Astrocyte of the cerebellum (primary cell): ENCODE measurements around the gene TUBGCP4.

Experiments
- DNase-seq: peaks from one replicate; pipeline ENCODE4 v3.0.0-alpha.2; 2011; ENCODE audit warnings: low read depth
- H3K4me3 ChIP-seq: 2 replicates; pipeline ENCODE4 v1.5.1; 2011; ENCODE audit warnings: mild to moderate bottlenecking, low read depth, low read length, moderate library complexity
- in situ Hi-C: cut with HindIII; loops from 2 replicates; pipeline ENCODE4 v1.10.0; 2017; ENCODE audit warnings: low sequenced_read_pairs
- TF ChIP-seq, protein P1 (sequence below): IDR thresholded peaks from 2 replicates; pipeline ENCODE4 v1.5.1; 2012; ENCODE audit warnings: low read length, low read depth, moderate library complexity, mild to moderate bottlenecking; ENCODE audit errors: missing control alignments

TUBGCP4 gene

DNA sequence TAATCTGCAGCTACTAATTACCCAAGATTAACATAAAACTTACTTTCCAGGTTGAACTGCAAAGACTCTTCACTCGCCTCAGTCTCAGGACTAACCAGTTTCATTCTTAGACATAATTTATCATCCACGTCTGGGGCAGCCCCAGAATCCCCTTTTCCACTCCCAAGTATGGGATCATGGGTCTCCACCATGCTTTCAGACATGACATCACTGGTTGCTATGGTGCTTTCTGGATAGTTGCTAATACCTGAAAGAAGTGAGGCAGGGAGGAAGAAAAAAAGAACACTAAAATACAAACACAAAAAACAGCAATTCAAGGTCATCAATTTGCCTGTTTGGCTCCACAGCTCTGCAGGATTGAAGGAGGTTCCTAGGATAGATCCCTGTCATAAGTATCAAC, 75.4 kb downstream of the TUBGCP4 start:
- TF ChIP-seq, protein P1, sequence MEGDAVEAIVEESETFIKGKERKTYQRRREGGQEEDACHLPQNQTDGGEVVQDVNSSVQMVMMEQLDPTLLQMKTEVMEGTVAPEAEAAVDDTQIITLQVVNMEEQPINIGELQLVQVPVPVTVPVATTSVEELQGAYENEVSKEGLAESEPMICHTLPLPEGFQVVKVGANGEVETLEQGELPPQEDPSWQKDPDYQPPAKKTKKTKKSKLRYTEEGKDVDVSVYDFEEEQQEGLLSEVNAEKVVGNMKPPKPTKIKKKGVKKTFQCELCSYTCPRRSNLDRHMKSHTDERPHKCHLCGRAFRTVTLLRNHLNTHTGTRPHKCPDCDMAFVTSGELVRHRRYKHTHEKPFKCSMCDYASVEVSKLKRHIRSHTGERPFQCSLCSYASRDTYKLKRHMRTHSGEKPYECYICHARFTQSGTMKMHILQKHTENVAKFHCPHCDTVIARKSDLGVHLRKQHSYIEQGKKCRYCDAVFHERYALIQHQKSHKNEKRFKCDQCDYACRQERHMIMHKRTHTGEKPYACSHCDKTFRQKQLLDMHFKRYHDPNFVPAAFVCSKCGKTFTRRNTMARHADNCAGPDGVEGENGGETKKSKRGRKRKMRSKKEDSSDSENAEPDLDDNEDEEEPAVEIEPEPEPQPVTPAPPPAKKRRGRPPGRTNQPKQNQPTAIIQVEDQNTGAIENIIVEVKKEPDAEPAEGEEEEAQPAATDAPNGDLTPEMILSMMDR: no peak
- H3K4me3 ChIP-seq: no peak overlapping the region
- in situ Hi-C loops: no loop called here
- DNase-seq: no peak

DNA sequence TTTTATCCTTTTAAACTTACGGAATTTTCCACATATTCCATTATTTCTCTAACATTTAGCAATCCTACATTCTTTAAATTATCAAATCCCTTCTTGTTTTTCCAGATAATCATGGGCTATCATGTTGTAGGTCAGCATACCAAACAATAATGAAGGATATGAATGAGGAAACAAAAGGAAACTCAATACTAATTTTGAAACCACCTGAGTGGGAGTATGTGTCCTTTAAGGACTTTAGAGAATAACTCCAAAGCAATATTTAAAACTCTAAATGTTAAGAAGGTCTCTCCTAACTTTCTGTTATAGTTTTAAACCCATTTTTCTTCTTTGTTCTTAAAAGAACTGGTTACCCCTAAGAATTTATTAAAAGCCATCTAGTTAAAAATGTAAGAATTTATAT, 79.1 kb downstream of the TUBGCP4 start:
- in situ Hi-C loops: no loop called here

More for the DNA sequence above, 79.1 kb downstream of the TUBGCP4 start:
- TF ChIP-seq, protein P1: no peak
- DNase-seq: no peak
- H3K4me3 ChIP-seq: no peak overlapping the region
